OCI-LY7 (cell line): ENCODE results near the gene LYPLAL1. TPM values are rescaled to one million over a fixed set of nuclear protein-coding genes. Genes with fewer than 3 reads are reported as not detected.
A peak's percentile ranks its signal among the peaks of the same experiment; 100 is the strongest.
"Not testable (repeated sequence)": the region's sequence is repeated elsewhere in the genome, so short reads cannot be mapped to it uniquely, and the experiment has no call there.

Source experiments
- BruUV-seq: library from RNA; stranded (reverse); fragments of 400-500 nt; replicated peaks from 2 replicates; lab custom pipeline; 2021; lab: Mats Ljungman, UMichigan
- CTCF ChIA-PET: fragments of 300-600 bp; sonication (Branson Sonifier 250); formaldehyde crosslinking; loops from one replicate; lab custom pipeline; 2022; ENCODE audit warnings: antibody characterized with exemption; ENCODE audit not compliant: unreplicated experiment; lab: Charles Lee
- POLR2A ChIA-PET: fragments of 300-600 bp; sonication (Branson Sonifier 250); formaldehyde crosslinking; loops from one replicate; lab custom pipeline; 2022; ENCODE audit warnings: antibody characterized with exemption; lab: Charles Lee
- DNase-seq: peaks from one replicate; pipeline ENCODE4 v3.0.0-alpha.2; 2015; ENCODE audit warnings: low spot score
- H2AFZ ChIP-seq: fragments of 200-600 bp; sonication (generic), shearing (Covaris generic); 2 replicates; pipeline ENCODE4 v1.6.1; 2014; ENCODE audit warnings: mild to moderate bottlenecking, antibody characterized with exemption, low read length, moderate library complexity
- H3K27ac ChIP-seq: fragments of 200-600 bp; sonication (generic); 2 replicates; pipeline ENCODE4 v1.5.1; 2014; ENCODE audit warnings: mixed run types, low read depth, mild to moderate bottlenecking, moderate library complexity, low read length, inconsistent platforms; ENCODE audit not compliant: poor library complexity, severe bottlenecking
- H3K36me3 ChIP-seq: fragments of 200-600 bp; sonication (generic); 2 replicates; pipeline ENCODE4 v1.6.1; 2014; ENCODE audit warnings: mild to moderate bottlenecking, antibody characterized with exemption, low read length, moderate library complexity, mixed read lengths; ENCODE audit not compliant: insufficient read depth
- H3K4me1 ChIP-seq: fragments of 200-600 bp; sonication (generic); 2 replicates; pipeline ENCODE4 v1.5.1; 2014; ENCODE audit warnings: mild to moderate bottlenecking, low read length; ENCODE audit not compliant: insufficient read depth, poor library complexity, severe bottlenecking
- H3K4me2 ChIP-seq: fragments of 200-600 bp; sonication (generic); 2 replicates; pipeline ENCODE4 v1.6.1; 2014; ENCODE audit warnings: mild to moderate bottlenecking, low read length
- H3K4me3 ChIP-seq: fragments of 200-600 bp; sonication (generic); 2 replicates; pipeline ENCODE4 v1.5.1; 2014; ENCODE audit warnings: mild to moderate bottlenecking, low read depth, low read length; ENCODE audit not compliant: poor library complexity, severe bottlenecking
- H3K79me2 ChIP-seq: fragments of 200-600 bp; sonication (generic); 2 replicates; pipeline ENCODE4 v1.6.1; 2016; ENCODE audit warnings: low read depth, mild to moderate bottlenecking, low read length, moderate library complexity, mixed read lengths; ENCODE audit not compliant: insufficient read depth
- H3K9me2 ChIP-seq: fragments of 200-600 bp; sonication (generic); 2 replicates; pipeline ENCODE4 v1.6.1; 2016; ENCODE audit warnings: mild to moderate bottlenecking, low read length, mixed read lengths; ENCODE audit not compliant: insufficient read depth
- H3K9me3 ChIP-seq: fragments of 200-600 bp; sonication (generic); 2 replicates; pipeline ENCODE4 v1.6.1; 2014; ENCODE audit warnings: mild to moderate bottlenecking, mixed run types, low read length, mixed read lengths
- H4K20me1 ChIP-seq: fragments of 200-600 bp; sonication (generic); 2 replicates; pipeline ENCODE4 v1.6.1; 2014; ENCODE audit warnings: mild to moderate bottlenecking, antibody characterized with exemption, low read length, moderate library complexity, mixed read lengths; ENCODE audit not compliant: insufficient read depth
- CTCF ChIP-seq: fragments of 200-600 bp; sonication (generic); conservative IDR thresholded peaks from 2 replicates; pipeline ENCODE4 v1.5.1; 2014; ENCODE audit warnings: mild to moderate bottlenecking, antibody characterized with exemption, low read length, moderate library complexity, mixed read lengths
- EZH2phosphoT487 ChIP-seq: fragments of 200-600 bp; sonication (generic); IDR thresholded peaks from 2 replicates; pipeline ENCODE4 v1.6.1; 2018; ENCODE audit warnings: low read depth, borderline replicate concordance, mild to moderate bottlenecking, mixed run types, antibody characterized with exemption, low read length, moderate library complexity, mixed read lengths
- intact Hi-C: fragments of 100-400 bp; cut with micrococcal nuclease; formaldehyde crosslinking; loops from one replicate; pipeline ENCODE4 v1.10.0; 2022; ENCODE audit not compliant: unreplicated experiment
- total RNA-seq, 2 experiments: library from RNA; depleted of rRNA in 1 of 2; stranded (reverse); fragments of >200 nt in 1 of 2; shearing (Covaris generic) in 1 of 2; gene quantifications; 2 replicates each; pipeline ENCODE4 v1.2.3, GENCODE V29; 2014 to 2022

LYPLAL1 gene
- total RNA-seq, 2 experiments from 2014 or later: 19.6 to 32.1 TPM

- Histone ChIP-seq H3K4me3 (no peak overlapping the region), H3K79me2 (peaks cover 9% of the 10 kb centered on the region; the same call in 1 of the 2 replicates), H3K9me2 (no peaks in the 10 kb centered on the region), H3K4me2 (peak overlapping the region; percentile 21; the same call in 1 of the 2 replicates), H2AFZ (no peak overlapping the region), H3K36me3 (peaks cover 6% of the 10 kb centered on the region), H3K27ac (no peak overlapping the region), H4K20me1 (no peaks in the 10 kb centered on the region), H3K4me1 (peaks cover 15% of the 10 kb centered on the region), H3K9me3 (no peaks in the 10 kb centered on the region)
- intact Hi-C loops: no loop called here
- BruUV-seq: no TSS peak
- CTCF ChIA-PET: no interaction called here
- TF ChIP-seq EZH2phosphoT487 (no peak), CTCF (no peak)
- POLR2A ChIA-PET: interaction anchor here (0.6 to 3.5 kb wide), 7 partner anchors 9 to 390 kb away, joined by 3 to 27 read pairs (median 3); partner anchors contain the start of gene LYPLAL1
- no peak for DNase-seq
These were observed 15.5 kb downstream of the LYPLAL1 start for GRCh38 chr1:219189021-219189824.

GRCh38 chr1:219189952-219190351 lies 16.3 kb downstream of the LYPLAL1 start:
- CTCF ChIA-PET: no interaction called here
- no peak overlapping the region for H3K4me2 ChIP-seq
- no peak overlapping the region for H3K27ac ChIP-seq
- H3K9me2 ChIP-seq: no peaks in the 10 kb centered on the region
- H3K36me3 ChIP-seq: peaks cover 6% of the 10 kb centered on the region
- no TSS peak for BruUV-seq
- no peak for TF ChIP-seq EZH2phosphoT487
- TF ChIP-seq CTCF: no peak
- H3K9me3 ChIP-seq: no peaks in the 10 kb centered on the region
- intact Hi-C loops: no loop called here
- no peaks in the 10 kb centered on the region for H4K20me1 ChIP-seq
- DNase-seq: no peak
- H3K4me1 ChIP-seq: peaks cover 15% of the 10 kb centered on the region
- H3K4me3 ChIP-seq: no peak overlapping the region
- H3K79me2 ChIP-seq: peaks cover 9% of the 10 kb centered on the region; the same call in 1 of the 2 replicates
- no peak overlapping the region for H2AFZ ChIP-seq
- POLR2A ChIA-PET: interaction anchor here (1.2 to 1.4 kb wide), 2 partner anchors 10 to 11 kb away, joined by 3 to 9 read pairs; no protein-coding TSS in a partner anchor

GRCh38 chr1:219190605-219191004 lies 16.9 kb downstream of the LYPLAL1 start:
- Histone ChIP-seq H3K4me3 (no peak overlapping the region), H3K36me3 (peaks cover 3% of the 10 kb centered on the region), H3K9me2 (no peaks in the 10 kb centered on the region), H2AFZ (no peak overlapping the region), H3K4me2 (no peak overlapping the region), H3K27ac (no peak overlapping the region), H3K4me1 (peaks cover 15% of the 10 kb centered on the region), H3K79me2 (peaks cover 9% of the 10 kb centered on the region; the same call in 1 of the 2 replicates), H3K9me3 (no peaks in the 10 kb centered on the region), H4K20me1 (no peaks in the 10 kb centered on the region)
- POLR2A ChIA-PET: interaction anchor here (1.4 kb wide), 1 partner anchor 10 kb away, joined by 9 read pairs; no protein-coding TSS in a partner anchor
- no peak for DNase-seq
- TF ChIP-seq EZH2phosphoT487 (no peak), CTCF (no peak)
- intact Hi-C loops: no loop called here
- BruUV-seq: no TSS peak
- CTCF ChIA-PET: no interaction called here

GRCh38 chr1:219195833-219196232 lies 22.2 kb downstream of the LYPLAL1 start:
- H3K4me2 ChIP-seq, H2AFZ ChIP-seq, BruUV-seq, H4K20me1 ChIP-seq, CTCF ChIA-PET, H3K4me1 ChIP-seq, DNase-seq, H3K27ac ChIP-seq, H3K4me3 ChIP-seq, H3K79me2 ChIP-seq, H3K9me3 ChIP-seq, H3K36me3 ChIP-seq, H3K9me2 ChIP-seq, intact Hi-C loops: not testable (repeated sequence)
- POLR2A ChIA-PET: interaction anchor here (0.9 kb wide), 1 partner anchor 22 kb away, joined by 3 read pairs; the partner anchor contains the start of gene LYPLAL1
